Neuron (in vitro differentiated cells): Measurements from ENCODE around the gene CD38.

Experiments used
- H2AFZ ChIP-seq: one replicate; pipeline ENCODE4 v1.6.1; 2013; ENCODE audit warnings: low read depth, mild to moderate bottlenecking, inconsistent platforms, low read length, moderate library complexity
- H3K27me3 ChIP-seq: one replicate; pipeline ENCODE4 v1.6.1; 2013; ENCODE audit warnings: low read length; ENCODE audit not compliant: insufficient read depth
- H3K36me3 ChIP-seq: one replicate; pipeline ENCODE4 v1.6.1; 2013; ENCODE audit warnings: low read length; ENCODE audit not compliant: insufficient read depth
- H3K4me1 ChIP-seq: one replicate; pipeline ENCODE4 v1.6.1; 2013; ENCODE audit warnings: low read length; ENCODE audit not compliant: insufficient read depth
- H3K4me3 ChIP-seq: 2 replicates; pipeline ENCODE4 v1.5.1; 2013; ENCODE audit warnings: mild to moderate bottlenecking, low read length, moderate library complexity
- H3K9me3 ChIP-seq: one replicate; pipeline ENCODE4 v1.6.1; 2013; ENCODE audit warnings: low read length

Gene CD38

DNA sequence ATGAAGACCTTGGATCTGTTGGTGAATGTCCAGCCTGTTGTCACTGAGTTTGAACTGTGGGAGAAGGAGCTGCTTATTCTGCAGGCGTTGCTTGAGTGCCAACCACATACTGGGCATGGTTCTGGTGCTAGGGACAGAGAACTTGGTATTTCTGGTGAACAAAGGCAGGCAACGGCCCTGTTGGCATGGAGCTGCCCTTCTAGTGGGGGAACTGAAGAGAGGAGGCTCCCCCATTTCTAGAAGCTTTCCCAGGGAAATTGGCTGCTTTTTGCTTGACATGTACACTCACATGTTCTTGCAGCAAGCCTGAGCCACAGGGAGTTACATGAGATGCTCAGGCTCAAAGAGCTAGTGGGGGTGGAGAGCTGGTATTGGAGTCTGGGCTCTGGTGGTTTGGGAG, 8.9 kb upstream of the CD38 start:
- no peak overlapping the region for H2AFZ ChIP-seq
- H3K4me1 ChIP-seq: no peaks in the 10 kb centered on the region
- peaks cover 3% of the 10 kb centered on the region for H3K27me3 ChIP-seq
- no peak overlapping the region for H3K4me3 ChIP-seq
- H3K36me3 ChIP-seq: no peaks in the 10 kb centered on the region
- no peaks in the 10 kb centered on the region for H3K9me3 ChIP-seq

DNA sequence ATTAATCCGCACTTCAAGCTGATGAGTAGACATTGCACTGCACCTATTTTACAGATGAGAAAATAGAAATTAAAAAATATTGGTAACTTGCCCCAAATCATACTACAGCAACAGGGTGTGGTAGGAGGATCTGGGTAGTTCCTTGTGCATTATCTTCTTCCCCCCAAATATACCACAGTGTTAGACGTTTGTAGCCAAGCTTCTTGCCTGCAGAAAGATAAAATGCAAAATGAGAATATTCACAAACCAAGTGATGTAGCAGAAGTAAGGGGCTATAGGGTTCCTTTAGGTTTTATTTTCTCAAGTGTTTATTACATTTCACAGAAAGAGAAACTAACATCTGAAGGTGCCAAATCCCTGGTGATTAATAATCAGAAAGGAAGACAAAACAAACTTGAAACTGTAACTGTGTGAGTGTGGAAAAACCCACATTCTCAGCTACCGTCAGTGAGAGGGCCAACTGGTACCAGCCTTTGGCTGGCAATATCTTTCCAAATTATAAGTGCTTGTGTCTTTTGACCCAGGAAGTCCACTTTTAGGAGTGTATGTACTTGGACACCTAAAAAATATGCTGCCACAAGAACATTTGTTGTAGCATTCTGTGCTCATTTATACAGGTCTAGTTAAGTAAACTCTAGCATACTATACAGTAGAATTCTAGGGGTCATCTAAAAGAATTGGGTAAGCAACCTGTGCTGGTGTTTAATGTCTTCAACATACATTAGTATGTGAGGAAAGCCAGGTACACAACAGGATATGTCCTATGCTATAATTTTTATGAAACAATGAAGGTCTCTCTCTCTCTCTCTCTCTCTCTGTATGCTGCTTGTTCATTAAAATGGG, 6.7 kb upstream of the CD38 start:
- H3K27me3 ChIP-seq: peaks cover 16% of the 10 kb centered on the region

DNA sequence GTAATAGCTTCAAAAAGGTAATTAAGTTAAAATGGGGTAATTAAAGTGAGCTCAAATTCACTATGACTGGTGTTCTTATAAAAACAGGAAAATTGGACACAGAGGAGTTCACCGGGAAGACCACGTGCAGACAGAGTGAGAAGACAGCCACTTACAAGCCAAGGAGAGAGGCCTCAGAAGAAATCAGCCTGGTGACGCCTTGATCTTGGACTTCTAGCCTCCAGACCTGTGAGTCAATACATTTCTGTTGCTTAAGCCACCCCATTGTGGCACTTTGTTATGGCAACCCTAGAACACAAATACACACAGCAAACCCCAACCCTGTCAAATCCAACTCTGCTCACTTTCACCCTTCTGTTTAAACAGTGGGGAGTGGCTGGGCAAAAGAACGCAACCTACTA, 4.1 kb upstream of the CD38 start:
- H3K4me1 ChIP-seq: peaks cover 6% of the 10 kb centered on the region
- peaks cover 38% of the 10 kb centered on the region for H3K27me3 ChIP-seq
- H3K9me3 ChIP-seq: no peaks in the 10 kb centered on the region
- no peak overlapping the region for H3K4me3 ChIP-seq
- H3K36me3 ChIP-seq: no peaks in the 10 kb centered on the region
- no peak overlapping the region for H2AFZ ChIP-seq

More for the DNA sequence above, 6.7 kb upstream of the CD38 start:
- Histone ChIP-seq H3K9me3 (no peaks in the 10 kb centered on the region), H3K4me1 (no peaks in the 10 kb centered on the region), H3K36me3 (no peaks in the 10 kb centered on the region), H2AFZ (no peak overlapping the region), H3K4me3 (no peak overlapping the region)

DNA sequence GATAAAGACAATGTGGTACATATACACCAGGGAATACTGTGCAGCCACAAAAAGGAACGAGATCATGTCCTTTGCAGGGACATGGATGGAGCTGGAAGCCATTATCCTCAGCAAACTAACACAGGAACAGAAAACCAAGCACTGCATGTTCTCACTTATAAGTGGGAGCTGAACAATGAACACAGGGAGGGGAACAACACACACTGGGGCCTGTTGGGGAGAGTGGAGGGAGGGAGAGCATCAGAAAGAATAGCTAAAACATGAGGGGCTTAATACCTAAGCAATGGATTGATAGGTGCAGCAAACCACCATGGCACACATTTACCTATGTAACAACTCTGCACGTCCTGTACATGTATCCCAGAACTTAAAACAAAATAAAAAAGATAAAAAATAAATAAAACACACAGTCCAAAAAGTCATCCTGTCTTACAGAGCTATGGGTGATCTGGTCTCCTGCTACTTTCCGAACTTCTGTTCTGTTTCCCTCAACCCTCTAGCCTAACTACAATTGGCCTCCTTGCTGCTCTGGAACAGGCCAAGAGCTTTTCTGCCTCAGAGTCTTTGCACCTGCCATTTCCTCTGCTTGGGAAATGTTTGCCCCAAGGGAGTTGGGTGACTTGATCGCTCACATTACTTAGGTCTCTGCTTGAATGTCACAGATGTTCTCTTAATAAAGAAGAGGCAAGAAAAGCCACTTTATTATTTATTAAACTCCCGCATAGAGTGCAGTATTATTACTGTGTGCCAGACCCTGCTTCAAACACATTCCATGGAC, 1.1 kb upstream of the CD38 start:
- peaks cover 58% of the 10 kb centered on the region for H3K27me3 ChIP-seq
- no peaks in the 10 kb centered on the region for H3K36me3 ChIP-seq
- H3K4me1 ChIP-seq: peaks cover 15% of the 10 kb centered on the region
- H2AFZ ChIP-seq: no peak overlapping the region
- no peaks in the 10 kb centered on the region for H3K9me3 ChIP-seq
- H3K4me3 ChIP-seq: no peak overlapping the region

DNA sequence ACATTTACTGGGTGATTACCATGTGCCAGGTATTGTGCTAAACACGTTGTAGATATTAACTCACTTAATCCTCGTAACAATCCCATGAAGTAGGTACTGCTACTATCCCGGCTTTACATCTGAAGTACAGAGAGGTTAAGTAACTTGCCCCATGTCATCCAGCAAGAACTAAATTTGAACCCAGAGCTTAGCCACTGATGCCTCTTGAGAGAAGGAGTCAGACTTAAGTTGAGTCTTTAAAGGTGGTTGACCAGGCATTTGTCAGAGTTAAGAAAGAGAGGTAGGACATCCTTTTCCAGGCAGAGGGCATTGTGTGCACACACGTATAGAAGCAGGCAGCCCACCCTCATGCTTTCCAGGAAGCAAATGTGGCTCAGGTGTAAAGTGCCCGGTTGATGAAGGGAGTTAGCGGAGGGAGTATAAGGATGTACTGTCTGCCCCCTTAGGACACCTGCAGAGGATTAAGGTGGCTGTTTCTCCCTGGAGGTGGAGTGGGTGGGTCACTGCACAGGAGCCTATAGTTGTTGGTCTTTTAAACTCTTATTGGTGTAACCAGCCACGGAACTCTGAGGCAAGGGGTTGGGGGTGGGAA, 335 bp upstream of the CD38 start:
- H3K4me3 ChIP-seq: no peak overlapping the region

DNA sequence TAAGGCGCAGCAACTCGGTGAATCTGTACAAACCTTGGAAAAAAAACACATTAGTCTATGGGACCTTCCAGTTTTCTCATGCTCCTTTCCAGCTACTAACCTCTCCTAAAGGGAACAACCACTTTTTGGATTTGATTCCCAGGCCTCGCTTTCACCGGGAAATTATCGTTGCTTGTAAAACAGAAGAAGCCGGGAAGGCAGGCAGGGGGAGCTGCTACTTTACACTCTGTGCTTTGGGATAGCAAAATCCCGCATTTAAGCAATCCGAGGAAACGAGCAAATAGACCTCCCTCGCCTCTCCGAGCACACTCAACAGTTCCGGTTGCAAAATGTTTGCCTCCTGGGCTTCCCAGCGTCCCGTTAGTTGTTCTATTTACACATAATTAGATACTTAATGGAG, 1.2 kb downstream of the CD38 start:
- H3K4me3 ChIP-seq: peak overlapping the region; percentile 43
- H3K4me1 ChIP-seq: peaks cover 15% of the 10 kb centered on the region
- H3K9me3 ChIP-seq: no peaks in the 10 kb centered on the region
- H2AFZ ChIP-seq: peak overlapping the region; percentile 76
- H3K36me3 ChIP-seq: no peaks in the 10 kb centered on the region
- peaks cover 62% of the 10 kb centered on the region for H3K27me3 ChIP-seq

More for the DNA sequence above, 335 bp upstream of the CD38 start:
- Histone ChIP-seq H3K4me1 (peaks cover 15% of the 10 kb centered on the region), H2AFZ (no peak overlapping the region), H3K36me3 (no peaks in the 10 kb centered on the region), H3K9me3 (no peaks in the 10 kb centered on the region), H3K27me3 (peaks cover 59% of the 10 kb centered on the region)

DNA sequence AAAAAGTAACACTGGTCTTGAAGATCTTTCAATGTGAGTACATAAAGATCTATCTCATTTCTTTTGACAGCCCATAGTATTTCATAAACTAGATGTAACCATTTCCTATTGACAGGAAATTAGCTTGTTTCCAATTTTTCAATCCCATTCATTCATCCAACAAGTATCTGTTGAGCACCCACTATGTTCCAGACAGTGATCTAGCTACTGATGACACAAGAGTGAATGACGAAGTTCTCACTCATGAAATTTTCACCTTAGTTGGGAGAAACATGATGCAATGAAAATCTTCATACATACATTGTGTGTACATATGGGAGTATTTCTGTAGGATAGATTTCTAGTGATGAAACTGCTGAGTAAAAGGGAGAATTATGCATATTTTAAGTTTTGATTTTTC, 1.7 kb downstream of the CD38 start:
- Histone ChIP-seq H3K4me1 (peaks cover 15% of the 10 kb centered on the region), H3K27me3 (peaks cover 59% of the 10 kb centered on the region), H3K36me3 (no peaks in the 10 kb centered on the region), H3K4me3 (peak overlapping the region; percentile 43), H3K9me3 (no peaks in the 10 kb centered on the region), H2AFZ (peak overlapping the region; percentile 76)

DNA sequence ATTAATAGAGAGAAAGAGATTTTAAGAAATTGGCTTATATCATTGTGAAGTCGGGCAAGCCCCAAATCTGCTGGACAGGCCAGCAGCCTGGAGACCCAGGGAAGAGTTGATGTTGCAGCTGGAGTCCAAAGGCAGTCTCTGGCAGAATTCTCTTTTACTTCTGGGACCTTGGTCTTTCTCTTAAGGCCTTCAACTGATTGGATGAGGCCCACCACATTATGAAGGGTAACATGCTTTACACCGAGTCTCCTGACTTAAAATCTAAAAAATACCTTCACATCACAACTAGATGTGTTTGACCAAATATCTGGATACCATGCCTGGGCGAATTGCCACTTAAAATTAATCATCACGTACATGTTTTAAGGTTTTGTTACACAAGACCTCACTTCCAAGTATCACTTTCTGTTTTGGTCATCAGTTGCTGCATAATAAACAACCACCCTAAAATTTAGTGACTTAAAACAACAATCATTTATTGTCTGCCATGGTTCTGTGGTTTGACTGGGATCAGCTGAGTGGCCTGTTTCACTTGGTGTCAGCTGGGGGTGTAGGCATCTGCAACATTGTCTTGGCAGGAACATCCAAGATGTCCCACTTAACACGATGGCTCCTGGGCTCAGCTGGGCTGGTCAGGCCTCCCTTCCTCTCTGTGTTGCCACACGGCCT, 3.4 kb downstream of the CD38 start:
- Histone ChIP-seq H3K4me1 (peaks cover 15% of the 10 kb centered on the region), H3K36me3 (no peaks in the 10 kb centered on the region), H3K9me3 (no peaks in the 10 kb centered on the region), H3K27me3 (peaks cover 52% of the 10 kb centered on the region), H2AFZ (no peak overlapping the region), H3K4me3 (no peak overlapping the region)

DNA sequence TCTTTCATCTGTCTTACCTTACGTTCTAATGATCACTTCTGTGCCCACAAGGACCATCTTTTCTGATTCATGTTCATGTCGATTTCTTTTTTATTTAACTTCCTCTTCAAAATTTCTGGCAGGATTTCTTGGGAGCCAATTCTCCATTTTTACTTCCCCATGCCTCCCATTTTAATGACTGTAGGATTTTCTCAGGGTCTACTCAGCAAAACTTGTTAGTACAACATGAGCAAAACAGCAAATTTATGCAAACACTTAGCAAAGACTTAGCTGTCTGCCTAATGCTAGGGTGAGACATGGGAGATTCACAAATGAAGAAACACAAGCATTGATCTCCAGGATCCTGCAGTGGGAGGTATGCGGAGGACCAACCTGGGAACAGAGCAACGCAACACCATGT, 5.5 kb downstream of the CD38 start:
- Histone ChIP-seq H3K36me3 (no peaks in the 10 kb centered on the region), H3K4me3 (no peak overlapping the region), H2AFZ (no peak overlapping the region), H3K27me3 (peaks cover 33% of the 10 kb centered on the region), H3K4me1 (peaks cover 12% of the 10 kb centered on the region), H3K9me3 (peaks cover 8% of the 10 kb centered on the region)

DNA sequence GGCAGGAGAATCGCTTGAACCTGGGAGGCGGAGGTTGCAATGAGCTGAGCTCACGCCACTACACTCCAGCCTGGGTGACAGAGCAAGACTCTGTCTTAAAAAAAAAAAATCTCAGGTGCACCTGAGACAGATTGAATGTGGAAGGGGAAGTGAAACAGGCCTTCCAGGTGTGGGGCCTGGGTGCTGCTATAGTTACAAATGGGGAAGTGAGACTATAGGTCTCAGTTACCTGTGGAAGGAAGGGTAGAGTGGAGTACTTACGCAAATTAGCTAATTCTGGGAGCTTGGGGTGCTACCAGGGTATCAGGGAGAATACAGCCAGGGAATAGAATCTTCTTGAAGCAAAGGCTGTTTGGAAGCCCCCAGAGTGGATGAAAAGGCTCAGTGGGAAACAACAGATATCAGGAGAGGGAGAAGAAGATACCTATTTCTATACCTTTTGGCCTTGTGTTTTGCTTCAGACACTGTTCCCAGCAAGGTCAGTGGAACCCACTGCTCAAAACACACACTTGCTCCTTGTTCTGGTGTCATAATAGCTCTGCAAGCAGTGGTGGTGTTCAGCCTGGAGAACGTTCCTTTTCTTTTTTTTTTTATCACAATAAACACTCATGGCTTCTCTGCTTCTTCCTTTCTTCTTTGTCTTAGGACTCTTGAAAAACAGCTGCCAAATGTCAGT, 7.0 kb downstream of the CD38 start:
- Histone ChIP-seq H3K4me3 (no peak overlapping the region), H2AFZ (no peak overlapping the region), H3K36me3 (no peaks in the 10 kb centered on the region), H3K4me1 (no peaks in the 10 kb centered on the region), H3K9me3 (peaks cover 10% of the 10 kb centered on the region), H3K27me3 (peaks cover 19% of the 10 kb centered on the region)

DNA sequence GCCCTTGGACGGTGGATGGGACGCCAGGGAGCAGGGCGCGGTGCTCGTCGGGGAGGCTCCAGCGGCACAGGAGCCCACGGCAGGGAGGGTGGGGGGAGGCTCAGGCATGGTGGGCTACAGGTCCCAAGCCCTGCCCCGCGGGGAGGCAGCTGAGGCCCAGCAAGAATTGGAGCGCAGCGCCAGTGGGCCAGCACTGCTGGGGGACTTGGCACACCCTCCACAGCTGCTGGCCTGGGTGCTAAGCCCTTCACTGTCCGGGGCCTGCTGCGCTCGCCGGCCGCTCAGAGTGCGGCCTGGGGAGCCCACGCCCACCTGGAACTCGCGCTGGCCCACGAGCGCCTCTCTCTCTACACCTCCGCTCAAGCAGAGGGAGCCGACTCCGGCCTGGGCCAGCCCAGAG, 8.6 kb downstream of the CD38 start:
- no peaks in the 10 kb centered on the region for H3K4me1 ChIP-seq
- H3K27me3 ChIP-seq: peaks cover 9% of the 10 kb centered on the region
- H3K9me3 ChIP-seq: peaks cover 10% of the 10 kb centered on the region
- no peak overlapping the region for H3K4me3 ChIP-seq
- H2AFZ ChIP-seq: no peak overlapping the region
- no peaks in the 10 kb centered on the region for H3K36me3 ChIP-seq

DNA sequence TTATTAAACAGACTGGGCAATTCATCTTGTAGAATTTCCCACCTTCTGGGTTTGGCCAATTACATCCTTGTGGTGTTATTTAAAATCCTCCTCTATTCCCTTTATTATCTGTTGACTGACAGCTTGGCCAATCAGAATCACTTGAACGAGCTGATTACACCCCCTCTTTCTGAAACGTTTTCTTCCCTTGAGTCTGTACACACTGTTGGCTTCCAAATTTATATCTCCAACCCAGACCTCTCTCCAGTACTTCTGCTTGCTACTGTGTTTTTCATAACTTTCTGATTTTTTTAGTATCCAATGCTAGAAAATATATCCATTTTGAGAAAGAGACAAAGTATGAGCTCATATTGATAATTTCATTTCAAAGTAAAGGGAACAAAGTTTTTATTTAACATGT, 14.8 kb downstream of the CD38 start:
- H3K27me3 ChIP-seq: no peaks in the 10 kb centered on the region
- H3K4me3 ChIP-seq: no peak overlapping the region
- peaks cover 7% of the 10 kb centered on the region for H3K9me3 ChIP-seq
- peaks cover 3% of the 10 kb centered on the region for H3K4me1 ChIP-seq
- H2AFZ ChIP-seq: no peak overlapping the region
- no peaks in the 10 kb centered on the region for H3K36me3 ChIP-seq
